ENCODE results near the gene OTOG.

OTOG gene

DNA sequence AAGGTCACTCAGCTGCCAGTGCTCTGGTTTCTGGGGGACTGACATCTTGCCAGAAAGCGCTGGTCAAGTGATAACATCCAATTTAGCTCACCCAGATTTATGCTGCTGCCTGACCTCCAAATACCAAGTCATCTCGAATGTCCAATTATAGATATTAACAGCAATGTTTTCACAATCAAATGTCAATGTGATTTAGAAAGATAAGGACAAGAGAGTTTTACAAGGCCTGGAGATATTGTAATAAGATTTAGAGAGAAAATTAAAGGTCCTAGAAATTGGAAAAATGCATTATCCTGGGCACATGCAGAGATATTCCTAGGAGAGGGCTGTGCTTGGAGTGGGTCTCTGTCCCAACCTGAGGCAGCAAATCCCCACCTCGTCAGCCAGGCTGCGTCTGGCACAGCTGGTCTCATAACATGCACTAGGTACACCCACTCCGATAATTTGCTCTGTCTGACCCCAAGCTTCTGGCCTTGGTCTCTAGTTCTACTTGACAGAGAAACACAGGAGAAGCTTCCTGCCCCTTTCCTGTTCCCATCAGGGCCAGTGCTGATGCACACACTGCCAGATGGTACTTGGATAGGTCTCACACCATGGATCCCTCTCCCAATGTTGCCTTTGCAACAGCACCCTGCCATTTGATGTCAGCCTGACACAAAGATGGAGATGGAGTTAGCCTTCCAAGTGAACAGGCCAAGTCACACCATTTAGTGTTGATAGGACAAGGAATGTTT lies 31.4 kb upstream of the OTOG start:
- in situ Hi-C loops (cut with HindIII; ENCODE audit: low sequenced_read_pairs), result no loop called here
- no peak for DNase-seq (ENCODE audit: low read depth)
- no peak for TF ChIP-seq CTCF (IDR thresholded peaks at IDR 0.05; ENCODE audit: low read depth, low read length, missing control alignments)
- H3K4me3 ChIP-seq (ENCODE audit: low read depth, low read length), result no peak overlapping the region

- DNase-seq (ENCODE audit: low read depth), result no peak
- in situ Hi-C loops (cut with HindIII; ENCODE audit: low sequenced_read_pairs), result no loop called here
- no peak for TF ChIP-seq CTCF (IDR thresholded peaks at IDR 0.05; ENCODE audit: low read depth, low read length, missing control alignments)
- H3K4me3 ChIP-seq (ENCODE audit: low read depth, low read length), result no peak overlapping the region
Measured at GRCh38 chr11:17516551-17517150, 30.4 kb upstream of the OTOG start.

- TF ChIP-seq CTCF (IDR thresholded peaks at IDR 0.05; ENCODE audit: low read depth, low read length, missing control alignments), result no peak
Measured at GRCh38 chr11:17517186-17517585, 29.9 kb upstream of the OTOG start.

DNA sequence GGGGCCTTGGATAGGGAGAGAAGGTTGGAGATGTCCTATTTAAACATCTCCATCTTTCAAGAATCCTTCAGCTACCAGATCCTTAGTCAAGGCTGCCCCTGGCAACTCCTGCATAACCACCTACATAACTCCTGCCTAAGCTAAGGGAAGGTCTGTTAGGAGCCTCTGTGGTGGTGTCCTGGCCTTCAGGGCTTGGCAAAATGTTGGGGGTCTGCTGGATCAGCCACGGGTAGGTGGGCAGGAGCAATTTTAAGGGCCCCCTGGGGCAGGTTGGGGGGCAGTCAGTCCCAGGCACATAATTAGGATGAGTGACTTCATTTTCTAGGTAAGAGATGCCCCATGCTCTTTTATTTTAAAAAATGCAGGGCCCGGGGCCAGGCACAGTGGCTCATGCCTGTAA lies 28.7 kb upstream of the OTOG start:
- no peak overlapping the region for H3K4me3 ChIP-seq (ENCODE audit: low read depth, low read length)
- TF ChIP-seq CTCF (IDR thresholded peaks at IDR 0.05; ENCODE audit: low read depth, low read length, missing control alignments), result no peak
- in situ Hi-C loops (cut with HindIII; ENCODE audit: low sequenced_read_pairs), result no loop called here
- no peak for DNase-seq (ENCODE audit: low read depth)

More at GRCh38 chr11:17517186-17517585, 29.9 kb upstream of the OTOG start:
- no peak for DNase-seq (ENCODE audit: low read depth)
- in situ Hi-C loops (cut with HindIII; ENCODE audit: low sequenced_read_pairs), result no loop called here
- no peak overlapping the region for H3K4me3 ChIP-seq (ENCODE audit: low read depth, low read length)

- in situ Hi-C loops (cut with HindIII; ENCODE audit: low sequenced_read_pairs), result no loop called here
- no peak for DNase-seq (ENCODE audit: low read depth)
- TF ChIP-seq CTCF (IDR thresholded peaks at IDR 0.05; ENCODE audit: low read depth, low read length, missing control alignments), result no peak
- no peak overlapping the region for H3K4me3 ChIP-seq (ENCODE audit: low read depth, low read length)
Measured at GRCh38 chr11:17519061-17519885, 27.8 kb upstream of the OTOG start.

GRCh38 chr11:17521106-17521900 lies 25.8 kb upstream of the OTOG start:
- no peak for TF ChIP-seq CTCF (IDR thresholded peaks at IDR 0.05; ENCODE audit: low read depth, low read length, missing control alignments)
- in situ Hi-C loops (cut with HindIII; ENCODE audit: low sequenced_read_pairs), result no loop called here
- no peak overlapping the region for H3K4me3 ChIP-seq (ENCODE audit: low read depth, low read length)
- DNase-seq (ENCODE audit: low read depth), result no peak
